HG03378 (cell line): ENCODE results near the gene BICD2.

Source experiments
- ATAC-seq: cut with Tn5 transposase; IDR thresholded peaks from one replicate; pipeline ENCODE4 v1.9.1; 2021; ENCODE audit warnings: mild to moderate bottlenecking, moderate library complexity; ENCODE audit not compliant: unreplicated experiment

BICD2 gene

DNA sequence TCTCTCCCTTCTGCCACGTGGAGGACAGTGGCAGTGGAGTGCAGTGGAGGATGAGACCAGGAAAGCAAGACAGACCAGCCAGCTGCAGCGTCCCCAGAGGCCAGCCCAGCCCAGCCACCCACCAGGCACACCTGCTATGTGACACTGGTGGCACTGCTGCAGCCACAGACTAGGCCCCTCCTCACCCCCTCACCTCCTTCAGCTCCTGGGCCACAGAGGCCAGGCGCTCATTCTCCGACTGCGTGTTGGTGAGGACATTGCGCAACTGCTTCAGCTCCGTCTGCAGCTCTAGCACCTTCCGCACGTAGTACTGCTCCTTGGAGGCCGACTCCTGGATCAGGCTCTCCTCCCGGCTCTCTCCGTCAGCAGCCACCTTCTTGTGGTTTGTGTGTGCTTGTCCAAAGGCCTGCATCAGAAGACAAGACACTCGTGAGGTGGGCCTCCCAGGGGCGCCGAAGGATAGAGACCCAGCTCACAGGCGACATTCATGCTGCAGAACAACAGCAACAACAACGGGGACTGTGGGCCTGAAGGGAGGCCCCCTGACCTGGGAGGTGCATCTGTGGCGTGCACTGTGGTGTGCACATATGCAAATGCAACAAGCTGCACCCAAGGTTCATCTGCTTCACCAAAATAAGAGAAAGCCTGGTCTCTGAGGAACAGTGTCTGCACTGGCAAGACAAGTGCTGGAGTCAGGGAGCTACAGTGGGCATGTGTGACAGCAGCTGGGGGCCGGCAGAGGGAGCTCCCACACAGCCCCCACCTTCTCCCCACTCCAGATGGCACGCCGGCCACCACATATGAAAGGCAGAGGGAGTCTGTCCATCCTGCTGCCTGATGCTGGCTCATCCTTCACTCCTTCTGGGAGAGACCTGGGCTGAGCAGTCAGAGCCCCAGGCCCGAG lies 35.5 kb downstream of the BICD2 start:
- ATAC-seq, result peak; percentile 70

DNA sequence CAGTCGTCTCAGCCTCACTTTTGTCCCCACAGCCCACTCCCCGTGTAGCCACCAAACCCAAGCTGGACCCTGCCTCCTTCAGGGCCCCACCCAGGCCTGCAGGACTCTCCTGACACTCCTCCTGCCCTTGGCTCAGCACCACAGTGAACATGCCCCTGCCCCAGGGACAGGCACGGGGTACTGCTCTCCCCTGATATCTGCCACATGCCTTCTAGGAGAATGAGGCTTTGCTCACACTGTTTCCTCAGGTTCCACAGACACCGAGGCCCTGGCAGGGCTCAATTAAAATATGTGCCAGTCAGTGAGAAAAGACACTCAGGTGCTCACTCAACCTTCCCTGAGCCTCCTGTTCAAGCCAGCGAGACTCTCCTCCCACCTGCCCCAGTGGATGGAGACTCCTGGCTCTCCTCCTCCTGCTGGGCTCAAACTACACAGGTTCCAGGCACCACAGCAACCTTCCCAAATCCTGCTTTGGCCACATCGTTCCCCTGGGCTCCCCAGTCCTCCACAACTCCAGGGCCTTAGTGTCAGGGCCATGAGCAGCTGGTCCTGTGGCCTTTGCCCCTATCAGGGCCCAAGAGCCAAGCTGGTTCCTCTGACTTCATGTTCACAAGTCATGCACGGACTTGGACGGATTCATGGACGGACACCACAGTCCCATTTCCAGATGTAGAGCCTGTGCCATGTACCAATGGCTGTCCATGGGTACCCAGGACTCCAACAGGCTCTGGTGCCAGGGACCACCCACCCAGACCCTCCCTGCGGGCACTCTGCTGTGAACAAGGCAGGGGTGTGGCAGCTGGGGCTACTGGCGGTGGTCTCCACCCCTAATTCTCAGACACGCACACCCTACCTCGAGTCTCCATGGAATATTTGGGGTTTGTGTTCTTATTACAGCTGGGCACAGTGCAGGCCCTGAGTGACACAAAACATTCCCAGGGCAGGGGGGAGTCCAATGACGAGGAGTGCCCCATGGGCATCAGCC lies 36.6 kb downstream of the BICD2 start:
- no peak for ATAC-seq

DNA sequence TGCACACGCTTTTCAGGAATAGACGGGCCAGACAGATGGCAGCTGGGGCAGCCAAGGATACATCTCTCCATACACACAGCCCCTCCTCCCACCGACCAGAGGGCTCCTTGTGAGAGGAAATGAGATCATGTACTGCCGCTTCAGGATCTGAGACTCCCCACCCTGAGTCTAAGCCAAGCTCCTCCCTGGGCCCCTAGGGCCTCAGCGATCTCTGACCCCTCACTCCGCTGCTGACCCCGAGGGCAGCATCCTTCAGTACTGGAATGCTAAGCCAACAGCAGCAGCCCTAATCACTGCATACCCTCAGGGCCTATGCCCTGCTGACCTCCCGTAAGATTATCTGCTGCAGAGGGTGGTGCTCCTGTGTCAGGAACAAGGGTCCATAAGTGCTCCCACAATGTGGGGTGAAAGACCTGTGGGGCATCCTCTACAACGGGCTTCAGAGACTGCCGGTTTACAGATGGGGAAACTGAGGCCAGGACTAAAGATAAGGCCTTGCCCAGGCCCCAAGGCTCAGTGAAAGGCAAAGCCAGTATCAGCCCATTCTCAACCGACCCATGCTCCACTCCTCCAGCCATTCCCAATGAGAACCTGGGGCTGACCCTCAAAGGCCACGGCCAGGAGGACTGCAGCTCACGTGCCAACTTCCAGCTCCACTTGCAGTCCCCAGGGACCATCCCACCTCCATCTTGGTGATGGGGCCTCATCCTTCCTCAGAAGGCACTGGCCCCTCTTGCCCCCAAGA lies 37.5 kb downstream of the BICD2 start:
- no peak for ATAC-seq

GRCh38 chr9:92726348-92726747 lies 38.3 kb downstream of the BICD2 start:
- ATAC-seq, result no peak

- ATAC-seq, result no peak
These were observed 38.9 kb downstream of the BICD2 start for GRCh38 chr9:92725766-92726165.

DNA sequence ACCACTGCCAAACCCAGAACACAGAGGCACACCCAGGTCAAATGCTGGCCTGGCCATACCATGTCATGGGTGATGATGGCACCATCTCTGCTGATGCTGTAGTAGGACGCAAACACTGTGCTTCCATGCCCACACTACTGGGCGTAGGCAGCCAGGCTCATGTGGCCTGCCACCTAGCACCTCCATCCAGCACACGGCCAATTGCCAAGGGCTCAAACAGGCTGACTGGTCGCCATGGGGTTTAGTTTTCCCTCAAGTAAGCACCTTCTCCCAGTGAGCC lies 39.4 kb downstream of the BICD2 start:
- no peak for ATAC-seq

- ATAC-seq, result no peak
These were observed 39.9 kb downstream of the BICD2 start for GRCh38 chr9:92724528-92725265.

GRCh38 chr9:92723801-92724323 lies 40.8 kb downstream of the BICD2 start:
- no peak for ATAC-seq

GRCh38 chr9:92723299-92723625 lies 41.4 kb downstream of the BICD2 start:
- no peak for ATAC-seq

- no peak for ATAC-seq
These were observed 42.0 kb downstream of the BICD2 start for GRCh38 chr9:92722386-92723298.

GRCh38 chr9:92721548-92721947 lies 43.1 kb downstream of the BICD2 start:
- no peak for ATAC-seq

DNA sequence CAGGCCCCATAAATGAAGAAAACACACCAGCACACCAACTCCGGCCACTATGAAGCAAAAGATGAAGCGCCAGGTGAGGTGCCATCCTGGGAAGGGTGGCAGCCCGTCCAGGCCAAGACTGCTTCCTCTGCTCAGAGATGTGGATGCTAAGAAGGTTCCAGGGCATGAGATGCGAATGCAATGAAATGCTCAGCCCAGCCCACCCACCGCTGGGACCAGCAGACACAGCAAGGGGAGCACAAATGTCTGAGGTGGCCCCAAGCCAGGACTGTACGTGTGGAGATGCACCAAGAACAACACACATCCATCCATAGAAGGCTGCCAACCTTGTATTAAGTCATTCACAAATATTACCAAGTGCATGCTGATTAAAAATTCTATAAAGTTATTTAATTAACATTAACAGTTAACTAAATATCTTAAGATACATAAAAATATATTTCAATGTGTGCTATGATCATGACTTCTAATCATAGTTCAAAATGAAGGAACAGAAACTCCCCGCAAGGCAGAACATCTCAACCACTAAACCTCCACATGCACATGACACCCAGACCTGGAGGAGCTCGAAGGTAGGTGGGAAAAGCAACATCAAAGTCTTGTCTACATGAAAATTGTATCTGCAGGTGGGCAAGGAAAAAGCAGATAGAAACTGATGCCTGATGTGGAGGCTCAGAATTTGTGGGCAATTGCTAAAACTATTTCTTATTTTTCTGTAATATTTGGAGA lies 43.7 kb downstream of the BICD2 start:
- ATAC-seq, result no peak

DNA sequence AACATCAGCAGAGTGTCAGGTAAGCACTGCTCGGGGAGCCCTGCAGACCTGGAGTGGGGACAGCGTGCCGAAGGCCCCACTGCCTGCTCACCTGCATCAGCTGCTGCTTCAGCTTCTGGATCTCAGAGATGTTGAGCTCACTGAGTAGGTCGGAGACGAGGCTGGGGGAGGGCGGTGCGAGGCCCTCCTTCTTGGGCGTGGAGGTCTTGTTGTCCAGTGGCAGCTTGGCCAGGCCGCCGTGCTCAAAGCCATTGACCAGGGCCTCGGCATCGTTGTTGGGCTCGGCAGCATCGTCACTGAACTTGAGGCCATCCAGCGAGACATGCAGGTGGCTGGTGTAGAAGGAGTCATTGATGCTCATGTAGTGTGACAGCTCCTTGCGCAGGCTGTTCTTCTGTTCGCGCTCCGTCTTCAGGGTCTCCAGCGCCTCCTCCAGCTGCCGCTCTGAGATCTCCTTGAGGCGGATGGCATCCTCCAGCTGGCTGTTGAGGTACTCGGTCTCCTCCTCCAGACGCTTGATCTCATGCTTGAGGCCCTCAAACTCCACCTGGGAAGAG lies 44.3 kb downstream of the BICD2 start:
- no peak for ATAC-seq

GRCh38 chr9:92719028-92719647 lies 45.5 kb downstream of the BICD2 start:
- ATAC-seq, result no peak

DNA sequence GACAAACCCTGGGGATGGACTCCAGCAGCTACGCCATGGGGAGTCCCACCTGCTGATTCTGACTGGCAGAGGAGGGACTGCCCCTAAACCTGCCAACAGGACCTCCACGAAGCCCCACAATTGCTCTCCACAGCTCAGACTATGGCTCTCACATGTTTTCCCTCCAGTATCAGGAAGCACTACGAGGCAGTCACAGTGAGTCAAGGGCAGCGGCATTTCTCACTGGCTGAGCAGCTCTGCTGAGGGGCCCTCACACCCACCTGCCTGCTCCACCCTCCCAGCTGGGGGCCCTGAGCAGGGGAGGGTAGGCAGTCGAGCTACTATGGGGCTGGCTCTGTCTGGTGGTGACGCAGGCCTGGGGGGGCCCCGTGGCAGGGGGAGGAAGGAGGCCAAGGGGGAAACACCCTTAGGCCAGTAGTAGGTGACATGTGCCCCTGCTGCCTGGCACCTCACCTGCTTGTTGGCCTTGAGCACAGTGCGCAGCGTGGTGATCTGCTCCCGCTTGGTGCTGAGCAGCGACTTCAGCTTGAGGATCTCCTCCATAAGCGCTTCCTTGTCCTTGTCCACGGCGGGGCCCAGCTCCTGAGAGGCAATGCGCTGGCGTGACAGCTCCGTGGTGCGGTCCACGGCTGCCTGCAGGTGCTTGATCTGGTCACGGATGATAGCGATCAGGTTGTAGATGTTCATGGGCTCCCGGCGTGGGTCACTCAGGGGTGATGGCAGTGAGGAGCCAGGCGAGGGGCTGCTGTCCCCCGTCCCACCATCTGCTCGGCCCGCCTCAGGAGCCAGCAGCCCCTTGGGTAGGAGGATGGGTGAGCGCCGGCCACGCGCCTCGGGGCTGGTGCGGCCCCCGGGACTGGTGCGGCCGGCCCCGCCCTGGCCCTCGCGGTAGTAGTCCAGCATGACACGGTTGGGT lies 46.3 kb downstream of the BICD2 start:
- no peak for ATAC-seq

DNA sequence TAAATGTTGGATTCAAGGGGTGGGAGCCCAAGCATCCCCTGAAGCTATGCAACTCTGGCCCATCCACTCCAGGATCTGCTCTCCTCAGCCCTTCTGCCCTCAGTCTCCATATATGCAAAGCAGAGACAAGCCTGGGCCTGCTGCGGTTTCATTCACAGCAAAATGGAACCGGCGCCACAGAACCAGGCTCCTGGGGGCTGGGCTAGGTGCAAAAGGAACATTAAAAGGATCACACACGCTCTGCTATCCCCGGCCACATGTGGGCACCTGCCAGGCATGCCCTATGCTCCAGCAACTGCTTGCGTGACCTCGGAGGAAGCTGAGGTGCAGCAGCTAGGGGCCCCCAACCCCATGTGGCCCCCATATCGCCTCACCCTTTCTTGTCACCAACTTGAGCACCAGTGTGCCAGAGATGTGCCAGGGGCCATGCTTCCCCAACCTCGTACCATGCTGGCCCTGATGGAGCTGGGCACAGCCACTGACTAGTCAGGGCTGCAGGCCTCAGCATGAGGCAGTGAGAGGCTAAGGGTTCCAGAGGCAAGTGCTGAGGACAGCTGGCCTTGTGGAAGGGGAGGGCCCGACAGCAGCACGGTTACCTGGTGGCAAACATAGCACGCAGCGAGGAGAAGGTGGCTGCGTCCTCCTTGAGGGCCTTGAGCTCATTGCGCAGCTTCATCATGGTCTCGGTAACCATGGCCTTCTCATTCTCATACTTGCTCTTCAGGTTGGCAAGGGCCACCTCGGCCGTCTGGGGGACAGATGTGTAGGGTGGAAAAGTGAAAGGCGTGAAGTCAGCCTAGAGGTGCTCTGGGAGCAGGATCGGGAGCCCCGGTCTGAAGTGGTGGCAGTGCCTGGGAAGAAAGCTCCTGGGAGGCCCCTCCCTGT lies 47.2 kb downstream of the BICD2 start:
- no peak for ATAC-seq
